HG03060 (cell line): ENCODE results near the gene AMD1.
A peak's percentile ranks its signal among the peaks of the same experiment; 100 is the strongest.

Experiments
- ATAC-seq: cut with Tn5 transposase; IDR thresholded peaks from one replicate; pipeline ENCODE4 v1.9.1; 2021; ENCODE audit warnings: low read depth, moderate number of reproducible peaks; ENCODE audit not compliant: unreplicated experiment

Gene AMD1

DNA sequence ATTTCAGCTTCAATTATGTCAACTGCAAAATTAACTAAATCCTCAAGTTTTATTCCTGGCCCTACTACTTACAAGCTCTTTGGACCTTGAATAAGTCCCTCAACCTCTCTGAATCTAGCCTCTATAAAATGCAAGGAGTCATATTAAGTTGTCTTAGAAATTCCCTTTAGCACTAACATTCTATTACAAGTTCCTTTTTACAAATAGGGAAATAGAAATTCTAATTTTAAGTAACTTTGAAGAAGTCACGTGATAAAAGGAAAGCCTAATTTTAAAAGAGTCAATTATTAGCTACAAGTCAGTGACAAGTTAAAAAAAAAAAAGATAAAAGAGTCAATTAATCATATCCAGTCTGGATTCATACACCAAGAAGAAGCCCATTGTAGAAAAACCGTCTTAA is 59.3 kb downstream of the AMD1 start:
- ATAC-seq: no peak

- ATAC-seq: no peak
Observed at GRCh38 chr6:110934381-110934898, 59.9 kb downstream of the AMD1 start.

DNA sequence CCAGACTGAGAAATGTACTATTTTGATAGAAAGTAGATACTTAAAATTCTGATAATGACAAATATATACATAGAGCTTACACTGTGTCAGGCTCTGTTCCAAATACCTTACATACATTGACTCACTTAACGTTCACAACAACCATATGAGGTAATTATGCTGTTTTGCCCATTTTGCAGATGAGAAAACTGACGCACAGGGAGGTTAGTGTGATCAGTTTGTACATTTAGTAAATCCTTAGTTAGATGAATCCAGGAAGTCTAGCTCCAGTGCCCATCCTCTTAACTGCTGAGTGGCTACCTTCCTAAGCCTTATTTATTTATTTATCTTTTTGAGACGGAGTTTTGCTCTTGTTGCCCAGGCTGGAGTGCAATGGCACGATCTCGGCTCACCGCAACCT is 60.6 kb downstream of the AMD1 start:
- ATAC-seq: no peak

GRCh38 chr6:110938171-110938570 is 63.6 kb downstream of the AMD1 start:
- ATAC-seq: no peak

DNA sequence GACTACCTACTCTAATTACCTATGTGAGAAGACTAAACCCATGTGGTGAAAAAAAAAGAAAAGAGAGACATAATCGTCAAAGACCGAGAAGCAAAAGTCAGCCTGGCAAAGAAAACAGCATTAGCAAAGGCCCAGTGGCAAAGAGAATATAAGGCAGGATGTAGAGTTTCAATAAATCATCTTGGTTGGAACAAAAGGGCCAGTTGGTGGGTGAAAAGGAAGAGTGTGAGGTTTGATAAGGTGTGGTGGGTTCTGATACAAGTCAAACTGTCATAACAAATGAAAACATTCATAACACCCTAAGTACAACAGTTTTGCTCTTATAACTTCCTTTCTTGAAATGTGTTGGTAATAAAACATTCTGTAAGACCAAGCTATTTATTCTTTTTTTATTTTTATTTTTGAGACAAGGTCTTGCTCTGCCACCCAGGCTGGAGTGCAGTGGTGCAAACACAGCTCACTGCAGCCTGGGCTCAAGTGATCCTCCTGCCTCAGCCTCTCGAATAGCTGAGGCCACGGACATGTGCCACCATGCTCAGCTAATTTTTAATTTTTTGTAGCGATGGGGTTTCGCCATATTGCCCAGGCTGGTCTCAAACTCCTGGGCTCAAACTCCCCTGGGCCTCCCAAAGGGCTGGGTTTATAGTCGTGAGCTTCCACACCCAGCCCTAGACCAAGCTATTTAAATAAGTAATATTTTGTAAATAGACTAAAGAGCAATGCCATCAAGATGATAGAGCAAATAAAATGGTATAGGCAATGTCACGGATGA is 65.0 kb downstream of the AMD1 start:
- no peak for ATAC-seq

DNA sequence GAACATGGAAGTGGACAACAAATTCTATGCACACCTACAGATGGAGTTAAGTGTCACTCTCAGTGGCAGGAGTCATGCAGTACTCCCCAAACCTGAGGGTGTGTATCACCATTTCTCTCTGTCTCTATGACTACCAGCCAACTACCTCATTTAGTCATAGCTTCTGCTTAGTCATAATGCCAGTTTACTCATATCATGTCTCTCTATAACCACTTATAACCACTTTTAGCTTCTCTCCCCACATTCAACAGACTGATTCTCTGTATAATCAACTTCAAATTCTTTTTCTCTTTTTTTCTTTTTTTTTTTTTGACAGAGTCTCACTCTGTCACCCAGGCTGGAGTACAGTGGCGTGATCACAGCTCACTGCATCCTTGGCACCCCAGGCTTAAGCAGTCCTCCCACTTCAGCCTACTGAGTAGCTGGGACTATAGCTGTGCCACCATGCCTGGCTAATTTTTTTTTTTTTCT is 70.1 kb downstream of the AMD1 start:
- ATAC-seq: peak; percentile 100
